Right atrium auricular region (tissue), 2 donors: ENCODE data around the gene GRAMD4. TPM values are rescaled to one million over a fixed set of nuclear protein-coding genes. Genes with fewer than 3 reads are reported as not detected.

ENCODE experiments used
- DNase-seq: peaks from one replicate; pipeline ENCODE4 v3.0.0-alpha.2; 2019; ENCODE audit warnings: low spot score
- H3K27ac ChIP-seq, 2 donors: fragments of 200-600 bp; sonication (generic); 1 replicate in 1 of 2; 2 replicates in 1 of 2; pipeline ENCODE4 v1.5.1; 2016 to 2019
- H3K27me3 ChIP-seq, 2 donors: fragments of 200-600 bp; sonication (generic); one replicate each; pipeline versions ENCODE4 v1.5.1 to v1.6.0; 2017 to 2019
- H3K36me3 ChIP-seq: fragments of 200-600 bp; sonication (generic); one replicate; pipeline ENCODE4 v1.5.1; 2016
- H3K4me1 ChIP-seq, 2 donors: fragments of 200-600 bp; sonication (generic); one replicate each; pipeline versions ENCODE4 v1.5.1 to v1.6.0; 2017 to 2019
- H3K4me3 ChIP-seq, 2 donors: fragments of 200-600 bp; sonication (generic); 1 replicate in 1 of 2; 2 replicates in 1 of 2; pipeline ENCODE4 v1.5.1; 2017 to 2019; ENCODE audit warnings: mild to moderate bottlenecking in 1 of 2, moderate library complexity in 1 of 2
- H3K9me3 ChIP-seq, 2 donors: fragments of 200-600 bp; sonication (generic); one replicate each; pipeline ENCODE4 v1.5.1; 2019
- CTCF ChIP-seq, 2 donors: fragments of 200-600 bp; sonication (generic); IDR thresholded peaks; one replicate each; pipeline ENCODE4 v1.5.1; 2019; ENCODE audit warnings: antibody characterized with exemption in 2 of 2
- total RNA-seq, 2 donors: library from RNA; depleted of rRNA; stranded (reverse); fragments of >200 nt; gene quantifications; one replicate each; pipeline ENCODE4 v1.1.0, GENCODE V29; 2016

Gene GRAMD4
- total RNA-seq, 2 donors from 2014 or later: 29.1 to 31.6 TPM

GRCh38 chr22:46723882-46724281 lies 103.7 kb downstream of the GRAMD4 start:
- no peak overlapping the region for H3K4me3 ChIP-seq
- H3K36me3 ChIP-seq: peaks cover 19% of the 10 kb centered on the region
- no peak overlapping the region for H3K27ac ChIP-seq

GRCh38 chr22:46725096-46725495 lies 104.9 kb downstream of the GRAMD4 start:
- Histone ChIP-seq H3K36me3 (peaks cover 7% of the 10 kb centered on the region), H3K27ac (peak overlapping the region; percentile 51 to 87), H3K4me1 (peaks cover 0 to 54% of the 10 kb centered on the region in 2 donors), H3K4me3 (no peak overlapping the region), H3K9me3 (no peaks in the 10 kb centered on the region), H3K27me3 (no peaks in the 10 kb centered on the region)
- DNase-seq: no peak
- TF ChIP-seq CTCF (IDR thresholded peaks at IDR 0.05): no peak

More at GRCh38 chr22:46723882-46724281, 103.7 kb downstream of the GRAMD4 start:
- no peak for DNase-seq
- Histone ChIP-seq H3K27me3 (no peaks in the 10 kb centered on the region), H3K9me3 (no peaks in the 10 kb centered on the region), H3K4me1 (peaks cover 0 to 42% of the 10 kb centered on the region in 2 donors)
- TF ChIP-seq CTCF (IDR thresholded peaks at IDR 0.05): no peak

GRCh38 chr22:46726066-46726985 lies 106.1 kb downstream of the GRAMD4 start:
- Histone ChIP-seq H3K36me3 (no peaks in the 10 kb centered on the region), H3K27me3 (no peaks in the 10 kb centered on the region), H3K27ac (peak overlapping the region; percentile 51 to 87), H3K4me3 (no peak overlapping the region), H3K9me3 (no peaks in the 10 kb centered on the region), H3K4me1 (peaks cover 0 to 67% of the 10 kb centered on the region in 2 donors)
- no peak for TF ChIP-seq CTCF (IDR thresholded peaks at IDR 0.05)
- no peak for DNase-seq

- Histone ChIP-seq H3K27ac (peak overlapping the region; percentile 51 to 87), H3K9me3 (no peaks in the 10 kb centered on the region), H3K4me1 (peaks cover 0 to 73% of the 10 kb centered on the region in 2 donors), H3K4me3 (no peak overlapping the region), H3K27me3 (no peaks in the 10 kb centered on the region), H3K36me3 (no peaks in the 10 kb centered on the region)
- TF ChIP-seq CTCF (IDR thresholded peaks at IDR 0.05): no peak
- no peak for DNase-seq
Measured at GRCh38 chr22:46726986-46727317, 106.8 kb downstream of the GRAMD4 start.

GRCh38 chr22:46727813-46728364 lies 107.7 kb downstream of the GRAMD4 start:
- DNase-seq: no peak
- H3K27me3 ChIP-seq: no peaks in the 10 kb centered on the region
- peaks cover 0 to 82% of the 10 kb centered on the region in 2 donors for H3K4me1 ChIP-seq
- no peak for TF ChIP-seq CTCF (IDR thresholded peaks at IDR 0.05)
- no peaks in the 10 kb centered on the region for H3K9me3 ChIP-seq
- H3K4me3 ChIP-seq: no peak overlapping the region
- H3K36me3 ChIP-seq: no peaks in the 10 kb centered on the region
- peak overlapping the region; percentile 85 to 87 for H3K27ac ChIP-seq
